Measurements from ENCODE around the gene ANKRD23.

The ANKRD23 gene

DNA sequence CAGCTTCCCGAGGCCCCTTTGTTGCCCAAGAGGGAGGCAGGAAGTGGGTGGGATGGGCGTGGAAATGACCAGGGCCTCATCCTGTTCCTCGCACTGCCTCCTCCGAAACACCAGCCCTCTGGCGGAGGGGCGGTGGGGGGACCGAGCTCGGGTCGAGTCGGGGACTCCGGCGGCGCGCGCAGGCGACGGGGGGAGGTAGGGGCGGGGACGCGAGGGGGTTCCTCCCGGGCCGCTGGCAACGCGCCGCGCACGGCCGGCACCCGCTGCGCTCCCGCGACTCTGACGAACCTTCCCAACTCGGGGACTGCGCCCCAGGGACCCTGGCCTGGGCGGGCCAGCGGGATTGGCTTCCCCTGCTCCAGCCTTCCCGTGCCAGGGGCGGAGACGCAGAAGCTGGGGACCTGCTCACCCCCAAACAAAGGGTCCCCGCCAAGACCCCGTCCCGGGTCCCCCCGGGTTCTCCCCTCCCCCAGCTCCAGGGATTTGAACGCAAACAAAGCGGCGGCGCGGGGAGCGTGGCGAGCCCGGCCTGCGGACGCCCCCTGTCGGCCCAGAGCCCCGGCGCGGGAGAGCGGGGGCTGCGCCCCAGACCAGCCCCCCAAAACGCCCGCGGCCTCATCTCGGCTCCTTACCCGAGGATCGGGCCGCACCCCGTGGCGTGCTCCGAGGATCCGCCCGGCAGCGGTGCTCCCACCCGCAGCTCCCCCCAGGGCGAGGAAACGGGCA lies 24.9 kb upstream of the ANKRD23 start:
- peaks cover 5% of the 10 kb centered on the region for H3K36me3 ChIP-seq
- no peaks in the 10 kb centered on the region for H3K4me1 ChIP-seq
- H3K4me3 ChIP-seq (ENCODE audit: low read depth, low read length), result peak overlapping the region; percentile 69
- peak; percentile 84 for DNase-seq
- H3K9me3 ChIP-seq, result no peaks in the 10 kb centered on the region
- no peaks in the 10 kb centered on the region for H3K27me3 ChIP-seq
- TF ChIP-seq, protein P1, sequence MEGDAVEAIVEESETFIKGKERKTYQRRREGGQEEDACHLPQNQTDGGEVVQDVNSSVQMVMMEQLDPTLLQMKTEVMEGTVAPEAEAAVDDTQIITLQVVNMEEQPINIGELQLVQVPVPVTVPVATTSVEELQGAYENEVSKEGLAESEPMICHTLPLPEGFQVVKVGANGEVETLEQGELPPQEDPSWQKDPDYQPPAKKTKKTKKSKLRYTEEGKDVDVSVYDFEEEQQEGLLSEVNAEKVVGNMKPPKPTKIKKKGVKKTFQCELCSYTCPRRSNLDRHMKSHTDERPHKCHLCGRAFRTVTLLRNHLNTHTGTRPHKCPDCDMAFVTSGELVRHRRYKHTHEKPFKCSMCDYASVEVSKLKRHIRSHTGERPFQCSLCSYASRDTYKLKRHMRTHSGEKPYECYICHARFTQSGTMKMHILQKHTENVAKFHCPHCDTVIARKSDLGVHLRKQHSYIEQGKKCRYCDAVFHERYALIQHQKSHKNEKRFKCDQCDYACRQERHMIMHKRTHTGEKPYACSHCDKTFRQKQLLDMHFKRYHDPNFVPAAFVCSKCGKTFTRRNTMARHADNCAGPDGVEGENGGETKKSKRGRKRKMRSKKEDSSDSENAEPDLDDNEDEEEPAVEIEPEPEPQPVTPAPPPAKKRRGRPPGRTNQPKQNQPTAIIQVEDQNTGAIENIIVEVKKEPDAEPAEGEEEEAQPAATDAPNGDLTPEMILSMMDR (IDR thresholded peaks at IDR 0.05; ENCODE audit: low read depth, low read length), result peak; percentile 35; the same call in 1 of the 2 replicates

DNA sequence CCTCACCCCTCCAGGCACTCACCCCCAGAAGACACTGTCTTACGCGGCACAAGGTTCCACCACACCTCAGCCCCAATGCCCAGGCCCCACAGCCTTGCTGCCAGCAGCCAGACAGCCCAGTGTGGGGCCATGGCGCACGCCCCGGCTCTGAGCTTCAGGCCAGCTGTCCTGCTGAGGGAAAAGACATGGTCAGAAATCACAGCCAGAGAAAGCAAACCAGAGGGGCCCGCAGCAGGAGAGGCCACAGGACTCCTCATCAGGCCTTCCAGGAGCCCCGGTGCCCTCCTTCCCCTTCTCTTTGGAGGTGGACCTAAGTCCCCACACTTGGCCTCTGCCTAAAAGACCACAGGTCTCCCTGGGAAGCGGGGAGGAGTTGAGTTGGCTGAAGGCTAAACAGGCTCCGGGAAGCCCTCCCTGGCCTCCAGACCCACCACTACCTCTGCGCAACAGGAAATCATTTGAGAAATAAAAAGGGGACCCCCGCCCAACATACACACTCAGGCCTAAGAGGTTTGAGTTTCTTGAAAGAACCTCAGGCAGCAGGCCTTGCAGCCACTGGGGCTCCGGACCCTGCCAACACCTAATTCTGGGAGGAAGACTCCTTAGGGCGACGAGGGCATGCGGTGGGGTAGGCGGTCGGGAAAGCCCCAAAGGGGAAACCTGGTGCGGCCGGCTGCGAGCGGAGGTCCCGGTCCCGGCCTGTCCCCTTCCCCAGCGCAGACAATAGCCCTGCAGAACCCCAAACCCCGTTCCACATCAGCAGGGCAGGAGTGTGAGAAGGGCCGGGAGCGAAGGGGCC lies 24.1 kb upstream of the ANKRD23 start:
- Histone ChIP-seq H3K4me1 (no peaks in the 10 kb centered on the region), H3K27me3 (no peaks in the 10 kb centered on the region), H3K36me3 (peaks cover 5% of the 10 kb centered on the region), H3K4me3 (ENCODE audit: low read depth, low read length) (peak overlapping the region; percentile 69), H3K9me3 (no peaks in the 10 kb centered on the region)
- DNase-seq, result no peak
- TF ChIP-seq, protein P1 (IDR thresholded peaks at IDR 0.05; ENCODE audit: low read depth, low read length), result no peak

GRCh38 chr2:96866986-96867755 lies 23.4 kb upstream of the ANKRD23 start:
- TF ChIP-seq, protein P1 (IDR thresholded peaks at IDR 0.05; ENCODE audit: low read depth, low read length), result no peak
- Histone ChIP-seq H3K27me3 (no peaks in the 10 kb centered on the region), H3K4me1 (no peaks in the 10 kb centered on the region), H3K36me3 (peaks cover 5% of the 10 kb centered on the region), H3K9me3 (no peaks in the 10 kb centered on the region), H3K4me3 (ENCODE audit: low read depth, low read length) (no peak overlapping the region)
- no peak for DNase-seq

DNA sequence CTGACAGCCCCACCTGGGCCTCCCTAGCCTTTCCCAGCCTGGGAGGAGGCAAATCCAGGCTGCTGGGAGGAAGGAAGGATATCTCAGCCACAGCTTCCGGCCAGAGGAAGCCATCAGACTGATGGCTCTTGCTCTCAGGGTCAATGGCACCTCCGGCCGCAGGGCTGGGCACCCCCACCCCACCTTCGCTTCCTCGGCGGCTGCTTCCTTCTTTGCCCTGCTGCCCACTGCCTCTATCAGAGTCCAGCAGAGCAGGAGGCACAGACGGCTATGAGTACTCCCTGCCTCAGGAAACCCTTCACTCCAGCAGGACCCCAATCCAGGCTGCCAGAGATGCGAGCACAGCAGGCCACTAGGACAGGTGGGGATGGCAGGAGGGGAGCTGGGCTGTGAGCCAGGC lies 22.8 kb upstream of the ANKRD23 start:
- TF ChIP-seq, protein P1 (IDR thresholded peaks at IDR 0.05; ENCODE audit: low read depth, low read length), result no peak
- Histone ChIP-seq H3K36me3 (peaks cover 5% of the 10 kb centered on the region), H3K9me3 (no peaks in the 10 kb centered on the region), H3K4me3 (ENCODE audit: low read depth, low read length) (no peak overlapping the region), H3K27me3 (no peaks in the 10 kb centered on the region), H3K4me1 (no peaks in the 10 kb centered on the region)
- DNase-seq, result no peak

GRCh38 chr2:96866149-96866548 lies 22.3 kb upstream of the ANKRD23 start:
- H3K27me3 ChIP-seq, result no peaks in the 10 kb centered on the region
- no peak overlapping the region for H3K4me3 ChIP-seq (ENCODE audit: low read depth, low read length)
- no peaks in the 10 kb centered on the region for H3K9me3 ChIP-seq
- peaks cover 5% of the 10 kb centered on the region for H3K36me3 ChIP-seq
- TF ChIP-seq, protein P1 (IDR thresholded peaks at IDR 0.05; ENCODE audit: low read depth, low read length), result no peak
- no peak for DNase-seq
- no peaks in the 10 kb centered on the region for H3K4me1 ChIP-seq

Measured in BE2C (cell line).